GM19043 (cell line): ENCODE results near the gene TET3.

ENCODE experiments used
- ATAC-seq: cut with Tn5 transposase; IDR thresholded peaks from one replicate; pipeline ENCODE4 v1.9.1; 2021; ENCODE audit warnings: low read depth; ENCODE audit not compliant: unreplicated experiment

Gene TET3

GRCh38 chr2:74002505-74003421, 18.1 kb downstream of the TET3 start:
- ATAC-seq: peak; percentile 94

- ATAC-seq: no peak
These were observed 18.9 kb downstream of the TET3 start for GRCh38 chr2:74003494-74004211.

- ATAC-seq: no peak
These were observed 19.8 kb downstream of the TET3 start for GRCh38 chr2:74004212-74005182.

- no peak for ATAC-seq
These were observed 21.1 kb downstream of the TET3 start for GRCh38 chr2:74005786-74006185.

GRCh38 chr2:74006459-74006858, 21.7 kb downstream of the TET3 start:
- ATAC-seq: no peak

- no peak for ATAC-seq
These were observed 22.4 kb downstream of the TET3 start for GRCh38 chr2:74007121-74007520.

GRCh38 chr2:74007711-74008110, 23.0 kb downstream of the TET3 start:
- no peak for ATAC-seq

GRCh38 chr2:74008761-74009395, 24.2 kb downstream of the TET3 start:
- ATAC-seq: no peak

- no peak for ATAC-seq
These were observed 24.9 kb downstream of the TET3 start for GRCh38 chr2:74009577-74009976.

- no peak for ATAC-seq
These were observed 25.4 kb downstream of the TET3 start for GRCh38 chr2:74010087-74010541.

- ATAC-seq: no peak
These were observed 26.5 kb downstream of the TET3 start for GRCh38 chr2:74011246-74011645.

- no peak for ATAC-seq
These were observed 30.1 kb downstream of the TET3 start for GRCh38 chr2:74014813-74015212.

GRCh38 chr2:74017223-74017622, 32.5 kb downstream of the TET3 start:
- peak; percentile 74 for ATAC-seq

- no peak for ATAC-seq
These were observed 34.8 kb downstream of the TET3 start for GRCh38 chr2:74019516-74019915.

GRCh38 chr2:74020702-74021406, 36.1 kb downstream of the TET3 start:
- no peak for ATAC-seq

GRCh38 chr2:74021407-74021755, 36.7 kb downstream of the TET3 start:
- ATAC-seq: no peak

GRCh38 chr2:74024216-74024615, 39.5 kb downstream of the TET3 start:
- no peak for ATAC-seq

GRCh38 chr2:74025971-74026612, 41.4 kb downstream of the TET3 start:
- no peak for ATAC-seq

- ATAC-seq: no peak
These were observed 42.1 kb downstream of the TET3 start for GRCh38 chr2:74026687-74027241.
